Heart right ventricle (tissue), 16 donors: ENCODE measurements around the gene IL17C. TPM values are rescaled to one million over a fixed set of nuclear protein-coding genes. Genes with fewer than 3 reads are reported as not detected.

ENCODE experiments used
- ATAC-seq, 8 donors: fragments of 200-7000 bp; cut with Tn5 transposase; one replicate each; pipeline ENCODE4 v1.9.1; 2020; ENCODE audit warnings: mild to moderate bottlenecking in 8 of 8, moderate library complexity in 8 of 8, moderate number of reproducible peaks in 1 of 8
- DNase-seq, 2 donors: peaks; one replicate each; pipeline ENCODE4 v3.0.0-alpha.2; 2020
- H3K27ac ChIP-seq, 10 donors: fragments of 200-600 bp; sonication (generic) in 2 of 10; one replicate each; pipeline versions ENCODE4 v1.5.0 to v1.8.0; 2020 to 2022; ENCODE audit warnings: mild to moderate bottlenecking in 3 of 10
- H3K27me3 ChIP-seq, 7 donors: fragments of 200-600 bp; one replicate each; pipeline ENCODE4 v1.8.0; 2021 to 2022; ENCODE audit warnings: mild to moderate bottlenecking in 2 of 7
- H3K36me3 ChIP-seq, 9 donors: fragments of 200-600 bp; sonication (generic) in 1 of 9; one replicate each; pipeline versions ENCODE4 v1.5.0 to v1.8.0; 2020 to 2022; ENCODE audit warnings: mild to moderate bottlenecking in 2 of 9
- H3K4me1 ChIP-seq, 9 donors: fragments of 200-600 bp; sonication (generic) in 1 of 9; one replicate each; pipeline versions ENCODE4 v1.5.0 to v1.8.0; 2020 to 2022; ENCODE audit warnings: mild to moderate bottlenecking in 4 of 9
- H3K4me3 ChIP-seq, 10 donors: fragments of 200-600 bp; sonication (generic) in 2 of 10; one replicate each; pipeline versions ENCODE4 v1.5.0 to v1.8.0; 2020 to 2022; ENCODE audit warnings: mild to moderate bottlenecking in 7 of 10, moderate library complexity in 2 of 10
- H3K9me3 ChIP-seq, 11 donors: fragments of 200-600 bp in 10 of 11; sonication (generic) in 2 of 11; one replicate each; pipeline versions ENCODE4 v1.5.0 to v1.8.0; 2013 to 2022; ENCODE audit warnings: mild to moderate bottlenecking in 2 of 11, control low read depth in 1 of 11, moderate library complexity in 1 of 11
- WGBS, 2 donors: extraction: QIAGEN DNeasy Blood & Tissue Kit; methylation state at CpG; one replicate each; pipeline ENCODE4 v1.1.7; 2013; ENCODE audit warnings: inconsistent platforms in 1 of 2; 5-methylcytosine and 5-hydroxymethylcytosine counted together
- intact Hi-C, 10 donors: fragments of 100-400 bp; cut with DNase I; formaldehyde crosslinking; loops; one replicate each; pipeline versions ENCODE4 v1.11.1 to v1.14.2; 2022
- polyA plus RNA-seq, 2 donors: library from polyadenylated mRNA; stranded (reverse); fragments of 200-250 nt; gene quantifications; one replicate each; pipeline ENCODE4 v1.2.3, GENCODE V29; 2013
- total RNA-seq, 10 donors: library from RNA; stranded (reverse); fragmentation: NEBNext Ultra II Directional in 3 of 10; extraction: Animal tissue kit (Norgen Biotek cat#: 25700) in 3 of 10; gene quantifications; one replicate each; pipeline versions ENCODE4 v1.2.1 to v1.2.4, GENCODE V29; 2021 to 2023
- TF ChIP-seq, protein P1 (sequence below), 9 donors: fragments of 200-600 bp; sonication (generic) in 2 of 9; IDR thresholded peaks; one replicate each; pipeline versions ENCODE4 v1.5.0 to v1.8.0; 2021 to 2022; ENCODE audit warnings: antibody characterized with exemption in 9 of 9, mild to moderate bottlenecking in 5 of 9, moderate library complexity in 1 of 9
- donor health status: Arrhythmogenic right ventricular cardiomyopathy.
- donor health status: ischemic (EF 13 %, LVEDD 7.1; RV severe dilation, severe dysfunction).
- donor health status: healthy with polysubstance abuse.
- donor health status: DM: no; HTN: yes; CAD: no.
- donor health status: DM: no; HTN: no; CAD: no.
- donor health status: ischemic (EF 25% LVEDD 6.9; RV normal size, moderate dysfunction).
- donor health status: ischemic (EF 25% LVEDD 5.7; RV mildly dilated, moderate dysfunction).
- donor health status: healthy.
- donor health status: DM: yes; HTN: yes; CAD: no.
- donor health status: Ischemic cardiomyopathy.
- donor health status: ischemic (EF 35%, LVEDD 5.7; RV mildly dilated, moderate dysfunction).
- donor health status: nonischemic (EF 11% LVEDD 7.7; RV severe dilation, severe dysfunction).
- donor health status: DM: yes; HTN: yes; CAD: no.
- donor health status: PGD.
- donor health status: ischemic (EF 29% LVEDD 5.4; RV normal size, mild dysfunction).
- donor health status: nonischemic (EF 23%, LVEDD 6.1; RV moderate dilation, normal function).

IL17C gene
- total and polyA plus RNA-seq, 12 donors: not detected

GRCh38 chr16:88642881-88643643 is 4.7 kb downstream of the IL17C start:
- H3K9me3 ChIP-seq: no peaks in the 10 kb centered on the region
- WGBS, 2 donors: 90 to 91% methylated on average over 54 to 58 of the region's 58 CpGs
- peaks cover 22 to 33% (median 31%) of the 10 kb centered on the region in 7 donors for H3K27me3 ChIP-seq
- DNase-seq (no peak), ATAC-seq (no peak)
- no peak overlapping the region for H3K27ac ChIP-seq
- TF ChIP-seq, protein P1, sequence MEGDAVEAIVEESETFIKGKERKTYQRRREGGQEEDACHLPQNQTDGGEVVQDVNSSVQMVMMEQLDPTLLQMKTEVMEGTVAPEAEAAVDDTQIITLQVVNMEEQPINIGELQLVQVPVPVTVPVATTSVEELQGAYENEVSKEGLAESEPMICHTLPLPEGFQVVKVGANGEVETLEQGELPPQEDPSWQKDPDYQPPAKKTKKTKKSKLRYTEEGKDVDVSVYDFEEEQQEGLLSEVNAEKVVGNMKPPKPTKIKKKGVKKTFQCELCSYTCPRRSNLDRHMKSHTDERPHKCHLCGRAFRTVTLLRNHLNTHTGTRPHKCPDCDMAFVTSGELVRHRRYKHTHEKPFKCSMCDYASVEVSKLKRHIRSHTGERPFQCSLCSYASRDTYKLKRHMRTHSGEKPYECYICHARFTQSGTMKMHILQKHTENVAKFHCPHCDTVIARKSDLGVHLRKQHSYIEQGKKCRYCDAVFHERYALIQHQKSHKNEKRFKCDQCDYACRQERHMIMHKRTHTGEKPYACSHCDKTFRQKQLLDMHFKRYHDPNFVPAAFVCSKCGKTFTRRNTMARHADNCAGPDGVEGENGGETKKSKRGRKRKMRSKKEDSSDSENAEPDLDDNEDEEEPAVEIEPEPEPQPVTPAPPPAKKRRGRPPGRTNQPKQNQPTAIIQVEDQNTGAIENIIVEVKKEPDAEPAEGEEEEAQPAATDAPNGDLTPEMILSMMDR (IDR thresholded peaks at IDR 0.05): no peak
- no peak overlapping the region for H3K4me3 ChIP-seq
- intact Hi-C loops: no loop called here
- H3K4me1 ChIP-seq: peaks cover 0 to 13% (median 0%) of the 10 kb centered on the region in 9 donors
- peaks cover 0 to 50% (median 0%) of the 10 kb centered on the region in 9 donors for H3K36me3 ChIP-seq

GRCh38 chr16:88643644-88643932 is 5.2 kb downstream of the IL17C start:
- Histone ChIP-seq H3K27me3 (peaks cover 16 to 28% (median 26%) of the 10 kb centered on the region in 7 donors), H3K9me3 (no peaks in the 10 kb centered on the region), H3K36me3 (peaks cover 0 to 54% (median 0%) of the 10 kb centered on the region in 9 donors), H3K4me3 (no peak overlapping the region), H3K27ac (no peak overlapping the region), H3K4me1 (peaks cover 0 to 14% (median 0%) of the 10 kb centered on the region in 9 donors)
- intact Hi-C loops: no loop called here
- WGBS, 2 donors: 92 to 94% methylated on average over 8 to 9 of the region's 9 CpGs
- no peak for DNase-seq
- ATAC-seq: no peak
- TF ChIP-seq, protein P1 (IDR thresholded peaks at IDR 0.05): no peak

- 91 to 94% methylated on average over 16 of the region's 16 CpGs for WGBS, 2 donors
- Histone ChIP-seq H3K4me3 (no peak overlapping the region), H3K9me3 (no peaks in the 10 kb centered on the region), H3K4me1 (peaks cover 0 to 32% (median 10%) of the 10 kb centered on the region in 9 donors), H3K36me3 (peaks cover 0 to 61% (median 0%) of the 10 kb centered on the region in 9 donors), H3K27ac (no peak overlapping the region), H3K27me3 (peaks cover 0 to 9% (median 7%) of the 10 kb centered on the region in 7 donors)
- DNase-seq (no peak), ATAC-seq (no peak)
- intact Hi-C loops: no loop called here
- TF ChIP-seq, protein P1 (IDR thresholded peaks at IDR 0.05): no peak
These were observed 7.1 kb downstream of the IL17C start for GRCh38 chr16:88645455-88645854.

DNA sequence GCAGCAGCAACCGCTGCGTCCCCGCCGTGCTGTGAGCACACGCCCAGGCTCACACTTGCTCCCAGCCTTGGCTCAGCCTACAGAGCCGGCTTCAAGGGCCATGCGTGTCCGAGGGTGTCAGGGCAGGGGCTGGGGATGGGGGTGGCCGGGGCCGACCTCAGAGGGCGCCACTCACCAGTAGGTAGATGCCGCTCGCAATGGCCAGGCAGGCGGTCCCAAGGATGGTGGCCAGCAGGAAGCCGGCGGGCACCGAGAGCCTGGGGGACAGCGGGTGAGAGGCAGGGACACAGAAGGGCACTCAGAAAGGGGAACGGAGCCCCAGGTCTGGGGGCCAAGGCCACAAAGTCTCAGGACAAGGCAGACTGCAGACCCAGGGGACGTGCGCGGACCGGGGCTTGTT is 7.6 kb downstream of the IL17C start:
- peaks cover under 1 to 37% (median 14%) of the 10 kb centered on the region in 9 donors for H3K4me1 ChIP-seq
- WGBS, 2 donors: 88 to 89% methylated on average over 23 of the region's 23 CpGs
- no peak for DNase-seq
- no peaks in the 10 kb centered on the region for H3K9me3 ChIP-seq
- no peak for ATAC-seq
- peaks cover 0 to 4% (median 2%) of the 10 kb centered on the region in 7 donors for H3K27me3 ChIP-seq
- H3K36me3 ChIP-seq: peaks cover 0 to 61% (median 0%) of the 10 kb centered on the region in 9 donors
- H3K4me3 ChIP-seq: no peak overlapping the region
- H3K27ac ChIP-seq: no peak overlapping the region
- intact Hi-C loops: no loop called here
- TF ChIP-seq, protein P1 (IDR thresholded peaks at IDR 0.05): no peak
